Loucy (cell line): ENCODE measurements around the gene AQP3.

Source experiments
- EZH2phosphoT487 ChIP-seq: fragments of 200-600 bp; IDR thresholded peaks from 2 replicates; pipeline ENCODE4 v1.6.1; 2018; ENCODE audit warnings: antibody characterized with exemption, mild to moderate bottlenecking, moderate library complexity, borderline replicate concordance
- TF ChIP-seq, protein P1 (sequence below): fragments of 200-600 bp; sonication (generic); conservative IDR thresholded peaks from 2 replicates; pipeline ENCODE4 v1.5.1; 2014; ENCODE audit warnings: mild to moderate bottlenecking, antibody characterized with exemption, low read length

- TF ChIP-seq, protein P1, sequence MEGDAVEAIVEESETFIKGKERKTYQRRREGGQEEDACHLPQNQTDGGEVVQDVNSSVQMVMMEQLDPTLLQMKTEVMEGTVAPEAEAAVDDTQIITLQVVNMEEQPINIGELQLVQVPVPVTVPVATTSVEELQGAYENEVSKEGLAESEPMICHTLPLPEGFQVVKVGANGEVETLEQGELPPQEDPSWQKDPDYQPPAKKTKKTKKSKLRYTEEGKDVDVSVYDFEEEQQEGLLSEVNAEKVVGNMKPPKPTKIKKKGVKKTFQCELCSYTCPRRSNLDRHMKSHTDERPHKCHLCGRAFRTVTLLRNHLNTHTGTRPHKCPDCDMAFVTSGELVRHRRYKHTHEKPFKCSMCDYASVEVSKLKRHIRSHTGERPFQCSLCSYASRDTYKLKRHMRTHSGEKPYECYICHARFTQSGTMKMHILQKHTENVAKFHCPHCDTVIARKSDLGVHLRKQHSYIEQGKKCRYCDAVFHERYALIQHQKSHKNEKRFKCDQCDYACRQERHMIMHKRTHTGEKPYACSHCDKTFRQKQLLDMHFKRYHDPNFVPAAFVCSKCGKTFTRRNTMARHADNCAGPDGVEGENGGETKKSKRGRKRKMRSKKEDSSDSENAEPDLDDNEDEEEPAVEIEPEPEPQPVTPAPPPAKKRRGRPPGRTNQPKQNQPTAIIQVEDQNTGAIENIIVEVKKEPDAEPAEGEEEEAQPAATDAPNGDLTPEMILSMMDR, result no peak
- no peak for TF ChIP-seq EZH2phosphoT487
Observed at GRCh38 chr9:33475357-33475756, 28.0 kb upstream of the AQP3 start.
